Coronary artery (tissue), 2 donors: ENCODE data around the gene CLDN1.

ENCODE experiments used
- DNase-seq: peaks from one replicate; pipeline ENCODE4 v3.0.0-alpha.2; 2017; ENCODE audit warnings: low spot score
- H3K27ac ChIP-seq, 2 donors: fragments of 200-600 bp; sonication (generic); one replicate each; pipeline ENCODE4 v1.5.1; 2016 to 2019
- H3K4me3 ChIP-seq: fragments of 200-600 bp; sonication (generic); 2 replicates; pipeline ENCODE4 v1.5.1; 2016; ENCODE audit warnings: mild to moderate bottlenecking, moderate library complexity
- TF ChIP-seq, protein P1 (sequence below): fragments of 200-600 bp; sonication (generic); IDR thresholded peaks from one replicate; pipeline ENCODE4 v1.5.1; 2019; ENCODE audit warnings: antibody characterized with exemption

The CLDN1 gene

DNA sequence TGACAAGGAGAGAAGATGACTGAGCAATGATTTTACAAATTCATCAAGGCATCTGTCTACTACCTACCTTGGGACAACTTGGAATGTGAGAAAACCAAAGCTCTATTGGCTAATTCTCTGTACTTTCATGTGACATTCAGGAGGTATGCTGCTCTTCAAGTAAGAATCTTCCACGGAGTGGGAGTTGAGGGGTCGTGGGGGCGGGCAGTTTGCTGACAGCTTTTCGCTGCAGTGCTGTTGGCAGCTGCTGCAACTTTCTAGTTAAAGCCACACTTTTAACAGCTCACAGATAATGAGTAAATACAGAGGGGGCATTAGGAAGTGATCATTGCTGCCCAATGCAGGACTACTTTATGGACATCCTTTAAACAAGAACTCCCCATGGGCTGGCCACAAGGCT, 22.3 kb downstream of the CLDN1 start:
- TF ChIP-seq, protein P1, sequence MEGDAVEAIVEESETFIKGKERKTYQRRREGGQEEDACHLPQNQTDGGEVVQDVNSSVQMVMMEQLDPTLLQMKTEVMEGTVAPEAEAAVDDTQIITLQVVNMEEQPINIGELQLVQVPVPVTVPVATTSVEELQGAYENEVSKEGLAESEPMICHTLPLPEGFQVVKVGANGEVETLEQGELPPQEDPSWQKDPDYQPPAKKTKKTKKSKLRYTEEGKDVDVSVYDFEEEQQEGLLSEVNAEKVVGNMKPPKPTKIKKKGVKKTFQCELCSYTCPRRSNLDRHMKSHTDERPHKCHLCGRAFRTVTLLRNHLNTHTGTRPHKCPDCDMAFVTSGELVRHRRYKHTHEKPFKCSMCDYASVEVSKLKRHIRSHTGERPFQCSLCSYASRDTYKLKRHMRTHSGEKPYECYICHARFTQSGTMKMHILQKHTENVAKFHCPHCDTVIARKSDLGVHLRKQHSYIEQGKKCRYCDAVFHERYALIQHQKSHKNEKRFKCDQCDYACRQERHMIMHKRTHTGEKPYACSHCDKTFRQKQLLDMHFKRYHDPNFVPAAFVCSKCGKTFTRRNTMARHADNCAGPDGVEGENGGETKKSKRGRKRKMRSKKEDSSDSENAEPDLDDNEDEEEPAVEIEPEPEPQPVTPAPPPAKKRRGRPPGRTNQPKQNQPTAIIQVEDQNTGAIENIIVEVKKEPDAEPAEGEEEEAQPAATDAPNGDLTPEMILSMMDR: no peak
- Histone ChIP-seq H3K4me3 (no peak overlapping the region), H3K27ac (no peak overlapping the region)
- no peak for DNase-seq

DNA sequence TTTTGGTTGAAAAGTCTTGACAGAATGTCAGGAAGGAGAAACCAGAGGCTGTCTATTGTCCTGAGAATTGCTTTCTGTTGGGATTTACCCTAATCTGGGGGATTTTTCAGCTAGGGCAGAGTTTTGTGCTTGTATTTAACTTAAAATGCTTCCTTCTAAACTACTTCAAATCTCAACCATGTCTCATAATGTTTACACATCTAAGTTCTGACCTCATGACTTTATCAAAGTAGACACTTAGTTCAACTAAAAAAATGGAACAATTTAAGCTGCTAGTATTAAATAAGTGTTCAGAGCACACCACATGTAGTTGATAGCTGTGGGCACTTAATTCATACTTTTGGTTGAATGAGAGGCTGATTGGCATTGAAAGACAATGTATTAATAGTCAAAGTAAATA, 28.2 kb downstream of the CLDN1 start:
- TF ChIP-seq, protein P1: no peak
- H3K27ac ChIP-seq: no peak overlapping the region
- DNase-seq: no peak
- no peak overlapping the region for H3K4me3 ChIP-seq

GRCh38 chr3:190293621-190294020, 28.6 kb downstream of the CLDN1 start:
- Histone ChIP-seq H3K27ac (no peak overlapping the region), H3K4me3 (no peak overlapping the region)
- DNase-seq: no peak
- TF ChIP-seq, protein P1: no peak

DNA sequence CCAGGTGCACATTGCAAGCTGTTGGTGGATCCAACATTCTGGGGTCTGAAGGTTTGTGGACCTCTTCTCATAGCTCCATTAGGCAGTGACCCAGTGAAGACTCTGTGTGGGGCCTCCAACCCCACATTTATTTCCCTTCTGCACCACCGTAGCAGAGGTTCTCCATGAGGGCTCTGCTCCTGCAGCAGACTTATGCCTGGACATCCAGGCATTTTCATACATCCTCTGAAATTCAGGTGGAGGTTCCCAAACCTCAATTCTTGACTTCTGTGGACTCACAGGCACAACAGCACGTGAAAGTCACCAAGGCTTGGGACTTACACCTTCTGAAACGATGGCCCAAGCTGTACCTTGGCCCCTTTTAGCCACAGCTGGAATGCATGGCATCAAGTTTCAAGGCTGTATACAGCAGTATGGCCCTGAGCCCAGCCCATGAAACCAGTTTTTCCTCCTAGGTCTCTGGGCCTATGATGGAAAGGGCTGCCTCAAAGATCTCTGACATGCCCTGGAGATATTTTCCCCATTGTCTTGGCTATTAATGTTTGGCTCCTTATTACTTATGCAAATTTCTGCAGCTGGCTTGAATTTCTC, 30.2 kb downstream of the CLDN1 start:
- H3K27ac ChIP-seq: no peak overlapping the region
- no peak for DNase-seq
- H3K4me3 ChIP-seq: no peak overlapping the region
- TF ChIP-seq, protein P1: no peak

GRCh38 chr3:190289989-190290388, 32.3 kb downstream of the CLDN1 start:
- no peak overlapping the region for H3K27ac ChIP-seq

GRCh38 chr3:190288836-190289235, 33.4 kb downstream of the CLDN1 start:
- TF ChIP-seq, protein P1: no peak
- DNase-seq: no peak
- Histone ChIP-seq H3K4me3 (no peak overlapping the region), H3K27ac (no peak overlapping the region)

More at GRCh38 chr3:190289989-190290388, 32.3 kb downstream of the CLDN1 start:
- TF ChIP-seq, protein P1: no peak
- no peak overlapping the region for H3K4me3 ChIP-seq
- DNase-seq: no peak

DNA sequence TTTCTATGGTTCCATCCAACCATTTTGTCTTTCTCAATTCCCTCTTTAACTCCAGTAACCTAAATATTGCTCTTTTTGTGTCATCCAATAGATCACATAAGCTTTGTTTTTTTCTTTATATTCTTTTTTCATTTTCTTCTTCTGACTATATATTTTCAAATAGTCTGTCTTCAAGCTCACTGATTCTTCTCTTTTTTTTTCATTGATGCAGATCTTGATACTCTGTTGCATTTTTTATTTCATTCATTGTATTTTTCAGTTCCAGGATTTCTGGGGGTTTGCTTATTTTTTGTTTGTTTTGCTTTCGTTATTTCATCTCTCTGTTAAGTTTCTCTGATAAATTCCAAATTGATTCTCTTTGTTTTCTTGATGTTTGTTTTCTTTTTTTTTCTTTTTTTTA, 36.2 kb downstream of the CLDN1 start:
- Histone ChIP-seq H3K4me3 (no peak overlapping the region), H3K27ac (no peak overlapping the region)
- DNase-seq: no peak
- TF ChIP-seq, protein P1: no peak
